Epithelial cell of esophagus (primary cell): ENCODE measurements around the gene CST5.
"Not testable (repeated sequence)": the region's sequence is repeated elsewhere in the genome, so short reads cannot be mapped to it uniquely, and the experiment has no call there.

Experiments
- DNase-seq: peaks from one replicate; pipeline ENCODE4 v3.0.0; 2010; ENCODE audit warnings: low read depth
- H3K4me3 ChIP-seq: 2 replicates; pipeline ENCODE4 v1.5.1; 2011; ENCODE audit warnings: mild to moderate bottlenecking, low read length, control low read depth
- CTCF ChIP-seq: IDR thresholded peaks from 2 replicates; pipeline ENCODE4 v1.5.1; 2011; ENCODE audit warnings: low read depth, mild to moderate bottlenecking, low read length, control low read depth, inconsistent platforms; ENCODE audit not compliant: insufficient read depth; ENCODE audit errors: missing control alignments

CST5 gene

DNA sequence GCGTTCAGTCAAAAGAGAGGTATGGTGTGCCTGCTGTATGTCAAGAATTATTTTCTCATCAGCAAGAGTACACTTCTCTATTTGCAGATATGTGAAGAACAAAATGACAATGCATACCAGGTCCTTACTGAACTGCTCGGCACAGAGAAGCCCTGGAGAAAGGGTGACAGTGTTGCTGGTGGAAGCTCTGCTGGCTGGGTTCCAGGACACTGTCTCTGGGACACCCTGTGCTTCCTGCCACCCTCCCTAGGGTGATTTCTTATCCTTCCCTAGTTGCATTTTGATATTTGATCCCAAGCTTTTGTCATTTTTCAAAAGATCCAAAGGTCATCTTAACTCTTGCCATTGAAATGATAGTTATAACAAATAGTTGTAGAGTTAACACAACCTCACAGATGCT is 8.3 kb upstream of the CST5 start:
- no peak overlapping the region for H3K4me3 ChIP-seq
- TF ChIP-seq CTCF: no peak
- no peak for DNase-seq

DNA sequence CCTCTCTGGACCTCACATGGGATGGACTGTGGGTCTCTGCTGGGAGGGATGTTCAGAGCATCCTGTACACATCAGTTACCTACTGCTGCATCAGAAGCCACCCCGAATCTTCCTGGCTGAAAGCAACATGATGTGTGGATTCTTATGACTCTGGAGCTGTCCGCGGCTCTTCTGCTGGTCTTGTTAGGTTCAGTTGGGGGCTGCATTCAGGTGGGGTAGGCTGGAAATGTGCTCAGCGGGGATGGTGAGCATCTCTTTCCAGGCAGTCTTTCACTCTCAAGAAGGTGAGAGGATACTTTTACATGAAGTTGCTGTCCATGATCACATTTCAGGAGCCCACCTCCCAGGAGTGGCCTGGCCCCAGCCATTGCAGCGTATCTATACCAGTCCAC is 5.2 kb upstream of the CST5 start:
- no peak for TF ChIP-seq CTCF
- H3K4me3 ChIP-seq: no peak overlapping the region
- no peak for DNase-seq

GRCh38 chr20:23884136-23884770 is 4.7 kb upstream of the CST5 start:
- no peak for DNase-seq
- no peak overlapping the region for H3K4me3 ChIP-seq
- TF ChIP-seq CTCF: no peak

GRCh38 chr20:23881371-23881770 is 1.8 kb upstream of the CST5 start:
- no peak for DNase-seq
- H3K4me3 ChIP-seq: no peak overlapping the region
- TF ChIP-seq CTCF: no peak

GRCh38 chr20:23880417-23880816 is 869 bp upstream of the CST5 start:
- no peak for TF ChIP-seq CTCF
- no peak for DNase-seq
- no peak overlapping the region for H3K4me3 ChIP-seq

DNA sequence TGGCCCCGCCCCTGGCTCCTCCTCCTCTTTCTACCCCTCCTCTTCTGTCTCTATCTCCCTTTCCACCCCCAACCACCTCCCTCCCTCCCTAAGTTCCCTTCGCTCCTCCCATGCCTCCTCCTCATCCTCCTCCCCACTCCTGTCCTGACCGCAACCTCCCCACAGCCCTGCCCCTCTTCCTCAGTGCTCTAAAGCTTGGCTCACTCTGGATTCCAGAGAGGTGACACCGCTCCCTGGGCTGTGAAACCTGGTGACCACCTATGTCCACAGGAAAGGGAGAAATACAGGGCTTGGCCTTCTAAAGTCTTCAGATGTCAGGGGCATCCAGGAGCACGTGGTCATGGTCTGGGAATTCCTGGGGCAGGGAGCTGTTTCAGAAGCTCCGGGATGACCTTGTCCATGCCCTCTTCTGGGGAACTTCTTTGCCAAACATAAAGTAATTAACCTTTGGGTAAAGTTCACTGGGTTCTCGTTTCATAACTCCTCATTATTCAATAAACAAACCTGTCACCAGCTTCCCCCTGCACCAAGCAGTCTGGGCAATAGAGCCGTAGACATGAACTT is 345 bp upstream of the CST5 start:
- no peak overlapping the region for H3K4me3 ChIP-seq
- no peak for DNase-seq
- no peak for TF ChIP-seq CTCF

- no peak for DNase-seq
- no peak overlapping the region for H3K4me3 ChIP-seq
- TF ChIP-seq CTCF: no peak
Measured at GRCh38 chr20:23878787-23879186, 761 bp downstream of the CST5 start.

DNA sequence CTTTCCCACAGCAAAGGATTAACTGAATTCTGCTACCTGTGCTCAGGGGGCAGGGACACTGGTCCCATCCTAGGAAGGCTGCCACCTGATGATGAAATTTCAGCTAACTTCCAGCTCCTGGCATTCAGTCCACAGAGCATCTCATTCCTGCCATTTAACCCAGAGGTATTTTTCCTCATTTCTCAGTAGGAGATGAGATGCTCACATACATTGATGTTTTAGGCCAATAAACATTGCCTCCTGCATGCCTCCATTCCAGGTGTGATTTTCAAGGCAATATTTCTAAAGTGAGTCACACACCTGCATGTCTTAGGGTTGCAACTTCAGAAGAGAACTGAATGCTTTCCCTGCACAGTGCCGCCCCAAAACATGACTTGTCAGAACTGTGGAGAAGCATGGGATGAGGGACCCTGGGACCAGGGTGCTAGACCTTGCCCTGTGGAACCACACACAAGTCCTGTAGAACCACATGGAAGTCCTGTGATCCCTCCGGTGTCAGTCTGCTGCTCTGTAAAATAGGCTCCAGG is 1.5 kb downstream of the CST5 start:
- H3K4me3 ChIP-seq, DNase-seq: not testable (repeated sequence)
